T-helper 9 cell (primary cell): ENCODE data around the gene BAZ2B.
"Not testable (repeated sequence)": the region's sequence is repeated elsewhere in the genome, so short reads cannot be mapped to it uniquely, and the experiment has no call there.

Experiments
- DNase-seq: peaks from one replicate; pipeline ENCODE4 v3.0.0-alpha.2; 2020

The BAZ2B gene

GRCh38 chr2:159456500-159457426, 159.6 kb downstream of the BAZ2B start:
- no peak for DNase-seq

DNA sequence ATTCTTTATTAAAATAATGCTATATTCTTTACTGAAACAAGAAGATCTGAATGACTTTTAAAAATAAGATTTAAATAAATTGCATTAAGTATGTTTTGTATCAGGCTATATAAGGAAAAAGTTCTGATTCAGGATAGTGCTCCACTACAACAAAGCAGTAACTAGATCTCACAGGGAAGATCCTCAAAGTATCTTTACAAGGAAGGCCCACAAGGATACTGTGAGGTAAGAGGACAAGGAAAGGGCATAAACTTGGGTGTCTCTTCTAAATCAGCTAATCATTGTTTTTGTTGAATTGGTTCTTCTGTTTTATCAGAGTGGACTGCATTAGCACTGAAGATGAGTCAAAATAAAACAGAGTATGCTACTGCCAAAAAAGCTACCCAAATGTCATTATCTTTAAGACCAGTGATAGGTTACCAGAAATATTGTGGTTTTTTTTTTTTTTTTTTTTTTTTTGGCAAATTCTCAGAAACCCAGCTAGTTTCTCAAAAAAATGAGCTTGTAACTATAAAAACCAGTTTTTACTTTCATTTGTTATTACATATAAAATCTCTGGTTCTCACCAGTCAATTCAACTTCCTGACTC, 160.9 kb downstream of the BAZ2B start:
- DNase-seq, result no peak

DNA sequence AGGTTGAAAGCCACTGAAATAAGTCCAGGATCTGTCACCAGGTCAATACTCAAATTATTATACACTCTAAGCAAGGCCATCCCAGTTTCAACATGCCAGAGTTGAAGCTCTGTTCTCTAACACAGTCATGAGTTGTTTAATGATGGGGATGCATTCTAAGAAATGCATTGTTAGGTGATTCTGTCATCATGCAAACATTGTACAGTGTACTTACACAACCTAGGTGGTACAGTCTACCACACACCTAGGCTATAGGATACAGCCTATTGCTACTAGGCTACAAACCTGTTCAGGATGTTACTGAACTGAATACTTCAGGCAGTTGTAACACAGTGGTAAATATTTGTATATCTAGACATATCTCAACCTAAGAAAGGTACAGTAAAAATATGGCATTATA, 162.2 kb downstream of the BAZ2B start:
- DNase-seq, result no peak

- no peak for DNase-seq
Observed at GRCh38 chr2:159450180-159450579, 166.2 kb downstream of the BAZ2B start.

DNA sequence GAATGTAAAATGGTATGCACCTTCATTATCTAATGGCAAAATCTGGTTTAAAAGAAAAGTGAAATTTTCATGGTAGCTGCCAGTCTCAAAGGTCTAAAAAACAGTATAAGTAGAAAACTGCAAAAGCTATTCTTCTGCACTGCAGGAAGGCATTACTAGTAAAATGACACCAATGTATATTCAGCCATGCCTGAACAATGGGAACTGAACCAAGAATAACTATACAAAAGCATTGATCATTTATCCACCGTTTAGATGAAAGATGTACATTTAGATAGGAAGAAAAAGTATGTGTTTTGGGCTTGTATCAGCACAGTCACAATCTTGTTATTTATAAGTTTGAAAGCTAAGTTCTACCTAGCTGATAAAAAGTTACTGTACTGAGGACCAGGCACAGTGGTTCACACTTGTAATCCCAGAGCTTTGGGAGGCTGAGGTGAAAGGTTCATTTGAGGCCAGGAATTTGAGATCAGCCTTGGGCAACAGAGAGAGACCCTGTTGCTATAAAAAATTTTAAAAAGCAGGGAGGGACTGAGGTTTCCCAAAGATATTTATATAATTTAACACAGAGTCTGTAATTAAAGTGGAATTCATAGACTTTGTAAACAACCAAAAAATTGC, 166.7 kb downstream of the BAZ2B start:
- DNase-seq, result no peak

DNA sequence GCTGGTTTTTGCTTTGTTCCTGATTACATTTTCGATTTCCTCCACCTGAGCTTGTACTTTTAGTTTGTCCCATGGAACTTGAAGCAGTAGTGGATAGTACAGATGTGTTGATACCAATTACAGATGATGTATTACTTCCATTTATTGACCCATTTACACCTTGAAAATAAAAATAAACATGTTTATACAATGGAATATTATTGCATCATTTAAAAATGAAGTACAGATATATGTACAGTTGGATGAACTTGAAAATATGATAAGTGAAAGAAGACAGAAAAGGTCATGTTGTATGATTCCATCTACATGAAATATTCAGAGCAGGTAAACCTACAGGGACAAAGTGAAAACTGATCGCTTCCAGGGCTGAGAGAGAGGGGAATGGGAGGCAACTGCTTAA, 169.5 kb downstream of the BAZ2B start:
- DNase-seq, result no peak

GRCh38 chr2:159446201-159446600, 170.1 kb downstream of the BAZ2B start:
- no peak for DNase-seq

DNA sequence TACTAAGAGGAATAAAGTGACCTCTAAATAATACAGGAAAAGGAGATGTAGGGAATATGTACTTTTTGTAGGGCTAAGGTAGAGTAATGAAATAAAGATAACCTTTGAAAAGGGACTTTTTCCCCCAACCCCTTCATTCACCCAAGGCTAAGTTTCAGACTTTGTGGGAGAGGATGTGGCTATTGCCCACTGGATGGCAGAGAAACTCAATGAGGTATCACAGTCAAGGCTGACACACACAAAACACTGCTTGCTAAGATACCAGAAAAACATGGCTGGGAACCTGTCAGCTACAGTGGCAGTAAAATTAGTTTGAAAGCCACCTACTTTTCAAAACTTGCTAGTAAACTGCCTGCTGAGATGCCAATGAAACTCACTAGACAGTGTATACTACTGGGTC, 171.0 kb downstream of the BAZ2B start:
- no peak for DNase-seq

- DNase-seq, result no peak
Observed at GRCh38 chr2:159444754-159445153, 171.6 kb downstream of the BAZ2B start.

GRCh38 chr2:159442159-159442852, 174.0 kb downstream of the BAZ2B start:
- no peak for DNase-seq

GRCh38 chr2:159441182-159441581, 175.2 kb downstream of the BAZ2B start:
- no peak for DNase-seq

- no peak for DNase-seq
Observed at GRCh38 chr2:159439421-159439820, 176.9 kb downstream of the BAZ2B start.

GRCh38 chr2:159438720-159439353, 177.5 kb downstream of the BAZ2B start:
- DNase-seq, result no peak

DNA sequence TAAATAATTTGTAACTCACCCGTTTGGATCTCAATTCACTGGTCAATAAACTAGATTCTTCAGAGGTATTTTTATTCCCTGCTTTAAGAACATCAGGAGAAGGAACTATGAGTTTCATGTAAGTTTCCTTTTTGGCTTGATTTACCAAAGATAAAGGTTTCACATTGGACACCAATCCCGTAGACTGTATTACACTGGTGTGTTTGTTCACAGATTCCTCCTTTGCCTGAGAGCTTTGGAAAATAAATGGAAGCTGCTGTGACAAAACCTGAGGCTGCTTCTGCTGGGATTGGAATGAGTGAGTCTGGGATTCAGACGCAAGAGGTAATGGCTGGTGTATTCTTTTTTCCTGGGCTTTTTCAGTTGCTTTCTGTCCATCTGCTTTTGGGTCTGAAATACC, 178.1 kb downstream of the BAZ2B start:
- no peak for DNase-seq

DNA sequence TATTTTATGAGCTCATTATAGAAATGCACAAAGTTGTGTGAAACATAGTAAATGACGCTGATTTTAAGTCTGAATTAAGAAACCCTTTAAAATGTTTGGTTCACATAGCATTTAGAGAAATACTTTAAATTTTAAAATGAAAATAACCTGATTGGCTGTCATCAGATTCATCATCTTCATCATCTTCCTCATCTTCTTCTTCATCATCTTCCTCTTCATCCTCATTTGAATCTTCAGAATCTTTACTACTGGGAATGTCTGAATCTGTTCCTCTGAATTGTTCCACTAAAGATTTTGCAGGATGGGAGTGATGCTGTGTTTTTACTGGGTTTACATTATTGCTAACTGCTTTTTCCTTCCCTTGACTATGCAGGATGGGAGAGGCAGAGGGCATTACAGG, 183.7 kb downstream of the BAZ2B start:
- no peak for DNase-seq

DNA sequence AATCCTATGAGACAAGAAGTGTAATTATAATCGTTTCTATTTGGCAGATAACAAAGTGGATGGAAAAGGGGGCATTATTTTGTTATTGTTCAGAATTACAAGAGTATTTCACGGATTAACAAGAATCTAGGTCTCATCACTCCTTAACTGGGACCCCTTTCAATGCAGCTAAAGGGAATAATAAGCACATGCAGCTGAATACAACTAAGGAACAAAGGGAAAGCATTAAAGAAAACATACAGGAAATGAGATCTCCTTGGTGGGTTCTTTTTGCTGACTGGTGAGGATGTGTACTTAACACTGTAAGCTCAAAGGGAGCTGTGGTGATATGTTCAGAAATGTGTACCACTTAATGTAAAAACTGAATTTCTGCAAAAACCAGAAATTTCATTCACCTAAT, 189.3 kb downstream of the BAZ2B start:
- no peak for DNase-seq

GRCh38 chr2:159419403-159419802, 196.9 kb downstream of the BAZ2B start:
- DNase-seq, result no peak

- DNase-seq, result no peak
Observed at GRCh38 chr2:159411460-159411859, 204.9 kb downstream of the BAZ2B start.

DNA sequence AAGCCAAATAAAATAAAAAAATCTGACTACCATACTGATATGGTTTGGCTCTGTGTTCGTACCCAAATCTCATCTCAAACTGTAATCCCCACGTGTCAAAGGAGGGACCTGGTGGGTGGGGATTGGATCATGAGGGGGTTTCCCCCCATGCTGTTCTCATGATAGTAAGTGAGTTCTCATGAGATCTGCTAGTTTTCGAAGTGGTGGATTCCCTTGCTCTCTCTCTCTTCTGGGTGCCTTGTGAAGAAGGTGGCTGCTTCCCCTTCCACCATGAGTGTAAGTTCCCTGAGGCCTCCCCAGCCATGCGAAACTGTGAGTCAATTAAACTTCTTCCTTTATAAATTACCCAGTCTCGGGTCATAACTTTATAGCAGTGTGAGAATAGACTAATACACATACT, 206.1 kb downstream of the BAZ2B start:
- no peak for DNase-seq

DNA sequence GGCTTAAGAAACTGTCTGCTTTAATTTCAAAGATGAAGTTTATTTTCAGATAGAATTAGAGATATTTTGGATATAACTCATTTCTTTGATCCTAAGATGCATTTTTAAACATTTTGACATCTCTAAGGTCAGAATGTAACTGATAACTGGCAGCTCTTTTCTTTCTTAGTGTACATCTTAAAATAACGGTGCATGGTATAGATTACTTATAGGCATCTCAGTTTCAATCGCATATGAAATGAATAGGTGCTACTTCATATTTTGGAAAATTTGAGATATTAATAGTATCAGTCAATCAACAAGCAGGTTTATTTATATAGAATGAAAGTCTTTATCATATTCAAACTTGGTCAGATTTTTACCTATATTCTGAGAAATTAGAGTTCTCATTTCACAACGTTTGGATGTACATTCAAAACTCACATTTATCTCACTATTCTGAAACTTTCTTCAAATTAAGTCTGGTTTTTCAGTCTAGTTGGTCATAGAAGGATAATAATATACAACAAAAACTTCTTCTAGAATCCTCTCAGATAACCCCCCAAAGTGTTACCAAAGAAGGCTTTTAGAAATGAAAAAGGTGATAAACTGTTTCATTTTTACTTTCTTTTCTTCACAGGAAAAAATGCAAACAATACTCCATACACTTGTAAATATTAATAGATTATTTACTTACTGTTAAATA, 207.1 kb downstream of the BAZ2B start:
- DNase-seq, result no peak

DNA sequence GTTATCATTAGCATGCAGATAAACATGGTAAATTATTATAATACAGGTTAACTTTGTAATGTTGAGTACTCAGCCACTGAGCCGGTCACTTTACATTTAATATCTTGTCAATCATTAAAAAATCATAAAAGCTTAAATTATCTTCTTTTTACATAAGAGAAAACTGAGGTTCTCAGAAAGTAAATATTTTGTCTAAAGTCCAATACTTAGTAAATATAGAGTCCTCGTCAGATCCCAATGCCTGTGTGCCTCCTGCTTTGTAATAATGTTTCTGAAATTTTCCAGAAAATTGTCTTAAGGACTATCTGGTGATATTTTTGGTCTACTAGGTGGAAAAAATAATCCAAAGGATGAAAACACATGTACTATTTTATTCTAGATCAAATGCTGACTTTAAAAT, 213.6 kb downstream of the BAZ2B start:
- DNase-seq, result no peak

- DNase-seq, result not testable (repeated sequence)
Observed at GRCh38 chr2:159402160-159402559, 214.2 kb downstream of the BAZ2B start.
